Activated naive CD8-positive, alpha-beta T cell treated with anti-CD3 and anti-CD28 coated beads, Interleukin-2, amount 50 U/mL, for 16 hours (primary cell): ENCODE data around the gene PDZRN4.
"Not testable (repeated sequence)": the region's sequence is repeated elsewhere in the genome, so short reads cannot be mapped to it uniquely, and the experiment has no call there.

ENCODE experiments used
- DNase-seq: peaks from one replicate; pipeline ENCODE4 v3.0.0-alpha.2; 2020; ENCODE audit warnings: low read depth, low spot score

The PDZRN4 gene

GRCh38 chr12:41509271-41510055, 321.3 kb downstream of the PDZRN4 start:
- DNase-seq = no peak

GRCh38 chr12:41510470-41510869, 322.4 kb downstream of the PDZRN4 start:
- DNase-seq = no peak

GRCh38 chr12:41511247-41511646, 323.1 kb downstream of the PDZRN4 start:
- no peak for DNase-seq

GRCh38 chr12:41512497-41512896, 324.4 kb downstream of the PDZRN4 start:
- no peak for DNase-seq

- no peak for DNase-seq
Observed at GRCh38 chr12:41514021-41514777, 326.1 kb downstream of the PDZRN4 start.

- no peak for DNase-seq
Observed at GRCh38 chr12:41514907-41515306, 326.8 kb downstream of the PDZRN4 start.

- DNase-seq = no peak
Observed at GRCh38 chr12:41515953-41516352, 327.8 kb downstream of the PDZRN4 start.

GRCh38 chr12:41520869-41521268, 332.7 kb downstream of the PDZRN4 start:
- DNase-seq = no peak

GRCh38 chr12:41521872-41522379, 333.8 kb downstream of the PDZRN4 start:
- no peak for DNase-seq

GRCh38 chr12:41527062-41527461, 338.9 kb downstream of the PDZRN4 start:
- DNase-seq = no peak

- no peak for DNase-seq
Observed at GRCh38 chr12:41527534-41528116, 339.5 kb downstream of the PDZRN4 start.

- DNase-seq = no peak
Observed at GRCh38 chr12:41528874-41529273, 340.8 kb downstream of the PDZRN4 start.

GRCh38 chr12:41530441-41530840, 342.3 kb downstream of the PDZRN4 start:
- DNase-seq = no peak

GRCh38 chr12:41531147-41531829, 343.2 kb downstream of the PDZRN4 start:
- no peak for DNase-seq

- DNase-seq = no peak
Observed at GRCh38 chr12:41532072-41532471, 344.0 kb downstream of the PDZRN4 start.

GRCh38 chr12:41536813-41537490, 348.8 kb downstream of the PDZRN4 start:
- DNase-seq = no peak

GRCh38 chr12:41537522-41537921, 349.4 kb downstream of the PDZRN4 start:
- DNase-seq = no peak

GRCh38 chr12:41545761-41546160, 357.6 kb downstream of the PDZRN4 start:
- no peak for DNase-seq

- DNase-seq = not testable (repeated sequence)
Observed at GRCh38 chr12:41547071-41547470, 359.0 kb downstream of the PDZRN4 start.

- no peak for DNase-seq
Observed at GRCh38 chr12:41548926-41549325, 360.8 kb downstream of the PDZRN4 start.

- DNase-seq = no peak
Observed at GRCh38 chr12:41552588-41552987, 364.5 kb downstream of the PDZRN4 start.
